Stimulated activated naive B cell treated with anti-CD40 and anti-IgM and Interleukin-4, amounts not matched to agents 10 μg/mL and 1 μg/mL and 100 μg/mL, for 72 hours (primary cell): ENCODE results near the gene PDIA5.
A peak's percentile ranks its signal among the peaks of the same experiment; 100 is the strongest.

Experiments used
- ATAC-seq, 2 donors: fragments of 150-1000 bp; cut with Tn5 transposase; replicated peaks; 2 replicates each; pipeline ENCODE4 v1.10.0; 2021; ENCODE audit warnings: moderate library complexity in 1 of 2
- DNase-seq: peaks from one replicate; pipeline ENCODE4 v3.0.0; 2021
- H3K27ac Mint-ChIP-seq: one replicate; pipeline ENCODE4 v1.8.0; 2022; ENCODE audit warnings: mild to moderate bottlenecking, mixed read lengths
- H3K27me3 Mint-ChIP-seq, 2 donors: one replicate each; pipeline ENCODE4 v1.8.0; 2022; ENCODE audit warnings: mixed read lengths in 2 of 2
- H3K36me3 Mint-ChIP-seq, 2 donors: one replicate each; pipeline ENCODE4 v1.8.0; 2022; ENCODE audit warnings: mixed read lengths in 2 of 2, mild to moderate bottlenecking in 1 of 2
- H3K4me1 Mint-ChIP-seq, 2 donors: one replicate each; pipeline ENCODE4 v1.8.0; 2022; ENCODE audit warnings: mixed read lengths in 2 of 2, mild to moderate bottlenecking in 1 of 2
- H3K4me3 Mint-ChIP-seq, 2 donors: one replicate each; pipeline ENCODE4 v1.8.0; 2022; ENCODE audit warnings: mild to moderate bottlenecking in 2 of 2, mixed read lengths in 2 of 2, moderate library complexity in 1 of 2
- H3K9me3 Mint-ChIP-seq, 2 donors: one replicate each; pipeline ENCODE4 v1.8.0; 2022; ENCODE audit warnings: mixed read lengths in 2 of 2, mild to moderate bottlenecking in 1 of 2

The PDIA5 gene

DNA sequence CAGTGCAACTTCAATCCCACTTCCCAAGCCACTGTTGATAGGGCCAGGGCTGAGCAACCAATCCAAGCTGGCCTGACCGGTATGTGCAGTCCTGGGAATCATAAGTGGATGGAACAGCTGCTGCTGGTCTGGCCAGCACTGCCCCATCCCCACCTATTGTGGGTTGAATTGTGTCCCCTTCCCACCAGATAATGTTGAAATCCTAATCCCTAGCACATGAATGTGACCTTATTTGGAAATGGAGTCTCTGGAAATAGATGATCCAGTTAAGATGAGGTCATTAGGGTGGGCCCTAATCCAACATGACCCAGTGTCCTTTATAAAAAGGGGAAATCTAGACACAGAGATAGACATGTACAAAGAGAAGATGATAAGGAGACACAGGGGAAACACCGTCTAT, 13.7 kb upstream of the PDIA5 start:
- DNase-seq: no peak
- Mint-ChIP-seq H3K4me1 (no peaks in the 10 kb centered on the region), H3K27me3 (no peaks in the 10 kb centered on the region), H3K36me3 (no peaks in the 10 kb centered on the region), H3K27ac (no peak overlapping the region), H3K4me3 (no peak overlapping the region), H3K9me3 (no peaks in the 10 kb centered on the region)
- no peak for ATAC-seq

DNA sequence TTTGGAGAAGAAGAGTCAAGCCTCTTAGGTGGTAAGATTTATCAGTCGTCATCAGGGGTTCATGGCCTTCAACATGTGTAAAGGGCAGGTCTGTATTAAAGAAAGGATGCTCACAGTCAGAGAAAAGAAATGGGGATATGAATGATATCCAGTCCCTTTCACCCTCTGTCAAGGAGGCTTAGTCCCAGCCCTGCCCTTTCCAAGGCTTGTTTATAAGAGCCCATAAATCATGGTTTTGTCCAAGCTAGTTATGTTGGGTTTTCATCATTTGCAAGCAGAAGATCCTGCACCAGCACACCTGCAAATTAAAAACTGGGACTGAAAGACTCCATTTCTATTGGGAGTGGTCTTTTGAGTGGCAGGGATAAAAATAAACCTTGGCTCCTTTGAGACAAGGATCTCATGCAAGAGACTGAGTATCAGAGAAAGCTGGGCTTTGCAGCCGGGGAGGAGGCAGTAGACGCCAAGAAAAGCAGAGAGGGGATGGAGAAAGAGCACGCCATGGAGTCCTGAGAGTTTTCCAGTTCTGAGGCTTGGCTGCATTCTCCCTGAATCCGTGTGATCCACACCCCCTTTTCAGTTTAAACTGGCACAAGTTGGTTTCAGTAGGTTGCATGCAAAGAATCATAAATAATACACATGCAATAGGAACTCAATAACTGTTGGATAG, 12.6 kb upstream of the PDIA5 start:
- no peaks in the 10 kb centered on the region for H3K9me3 Mint-ChIP-seq
- DNase-seq (no peak), ATAC-seq (no peak)
- H3K36me3 Mint-ChIP-seq: no peaks in the 10 kb centered on the region
- no peaks in the 10 kb centered on the region for H3K4me1 Mint-ChIP-seq
- H3K4me3 Mint-ChIP-seq: no peak overlapping the region
- H3K27ac Mint-ChIP-seq: no peak overlapping the region
- H3K27me3 Mint-ChIP-seq: no peaks in the 10 kb centered on the region

DNA sequence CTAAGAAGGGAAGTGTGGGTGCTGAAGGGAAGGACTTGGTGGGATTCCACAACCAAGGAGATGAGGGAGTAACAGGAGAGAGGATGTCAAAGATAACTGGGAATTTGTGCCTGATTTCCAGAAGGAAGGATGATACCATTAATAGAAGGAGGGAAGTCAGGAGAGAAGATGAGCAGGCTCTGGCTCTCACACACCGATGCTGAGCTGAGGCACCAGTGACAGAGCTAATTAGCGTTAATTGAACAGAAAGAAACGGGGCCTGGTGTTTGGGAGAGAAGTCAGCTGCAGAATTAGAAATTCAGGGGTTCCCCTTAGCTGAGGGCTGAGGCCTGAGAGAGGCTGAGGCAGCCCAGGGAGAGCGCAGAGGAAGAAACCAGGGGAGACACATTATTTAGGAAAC, 11.9 kb upstream of the PDIA5 start:
- H3K27me3 Mint-ChIP-seq: no peaks in the 10 kb centered on the region
- H3K27ac Mint-ChIP-seq: no peak overlapping the region
- H3K36me3 Mint-ChIP-seq: no peaks in the 10 kb centered on the region
- H3K4me3 Mint-ChIP-seq: no peak overlapping the region
- no peaks in the 10 kb centered on the region for H3K4me1 Mint-ChIP-seq
- DNase-seq (no peak), ATAC-seq (no peak)
- no peaks in the 10 kb centered on the region for H3K9me3 Mint-ChIP-seq

DNA sequence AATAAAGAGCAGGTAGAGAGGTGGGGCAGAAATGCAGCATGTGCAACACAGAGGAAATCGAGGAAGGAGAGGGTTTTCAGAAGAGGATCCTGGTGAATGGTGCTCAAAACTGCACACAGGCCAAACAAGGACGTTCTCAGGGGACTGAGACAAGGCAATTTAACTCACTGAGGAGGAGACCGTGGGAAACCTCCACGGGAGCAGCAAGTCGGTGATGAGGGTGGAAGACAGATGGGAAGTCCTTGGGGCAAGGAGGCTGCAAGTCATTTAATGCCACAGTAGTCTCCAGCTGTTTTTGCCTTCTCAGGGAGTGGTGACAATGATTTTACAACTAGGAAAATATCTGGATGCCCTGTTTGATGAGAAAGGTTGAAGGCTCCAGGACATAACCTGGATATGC, 11.5 kb upstream of the PDIA5 start:
- H3K27ac Mint-ChIP-seq: no peak overlapping the region
- H3K4me1 Mint-ChIP-seq: no peaks in the 10 kb centered on the region

DNA sequence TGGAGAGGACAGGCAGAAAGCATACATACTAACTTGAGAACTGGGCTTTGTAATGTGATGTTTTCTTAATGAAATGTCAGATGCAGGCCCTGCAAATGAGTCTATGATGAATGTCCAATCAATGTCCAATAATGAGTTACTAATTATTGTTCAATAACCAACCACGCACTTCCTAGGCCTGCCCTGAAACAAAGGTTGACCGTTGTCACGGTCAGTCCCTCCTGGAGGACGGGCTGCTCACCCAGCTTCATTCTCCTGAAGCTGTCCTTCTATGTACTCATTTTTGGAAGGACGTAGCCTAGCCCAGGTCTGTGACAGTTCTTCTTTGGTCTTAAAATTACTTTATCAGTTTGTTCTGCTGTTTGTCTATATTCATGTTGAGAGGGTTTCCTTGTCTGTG, 8.3 kb upstream of the PDIA5 start:
- H3K36me3 Mint-ChIP-seq: no peaks in the 10 kb centered on the region
- H3K4me3 Mint-ChIP-seq: no peak overlapping the region
- no peak for ATAC-seq
- no peak overlapping the region for H3K27ac Mint-ChIP-seq
- H3K9me3 Mint-ChIP-seq: no peaks in the 10 kb centered on the region
- DNase-seq: no peak
- no peaks in the 10 kb centered on the region for H3K27me3 Mint-ChIP-seq
- no peaks in the 10 kb centered on the region for H3K4me1 Mint-ChIP-seq

More for the DNA sequence above, 11.5 kb upstream of the PDIA5 start:
- H3K9me3 Mint-ChIP-seq: no peaks in the 10 kb centered on the region
- H3K27me3 Mint-ChIP-seq: no peaks in the 10 kb centered on the region
- H3K4me3 Mint-ChIP-seq: no peak overlapping the region
- DNase-seq (no peak), ATAC-seq (no peak)
- H3K36me3 Mint-ChIP-seq: no peaks in the 10 kb centered on the region

DNA sequence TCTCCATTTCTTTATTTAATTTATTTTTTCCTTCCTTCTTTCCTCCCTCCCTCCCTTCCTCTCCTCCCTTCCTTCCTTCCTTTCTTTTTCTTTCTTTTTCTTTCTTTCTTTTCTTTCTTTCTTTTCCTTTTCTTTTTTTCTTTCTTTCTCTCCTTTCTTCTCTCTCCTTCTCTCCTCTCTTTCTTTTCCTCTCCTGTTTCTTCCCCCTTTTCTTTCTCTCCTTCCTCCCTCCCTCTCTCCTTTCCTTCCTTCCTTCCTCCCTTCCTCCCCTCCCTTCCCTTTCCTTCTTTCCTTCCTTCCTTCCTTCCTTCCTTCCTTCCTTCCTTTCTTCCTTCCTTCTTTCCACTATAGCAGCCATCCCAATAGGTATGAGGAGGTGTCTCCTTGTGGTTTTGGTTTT, 6.8 kb upstream of the PDIA5 start:
- Mint-ChIP-seq H3K36me3 (no peaks in the 10 kb centered on the region), H3K4me1 (no peaks in the 10 kb centered on the region), H3K27me3 (peaks cover 0 to 7% of the 10 kb centered on the region in 2 donors), H3K4me3 (no peak overlapping the region), H3K9me3 (no peaks in the 10 kb centered on the region), H3K27ac (no peak overlapping the region)
- ATAC-seq (no peak), DNase-seq (no peak)

DNA sequence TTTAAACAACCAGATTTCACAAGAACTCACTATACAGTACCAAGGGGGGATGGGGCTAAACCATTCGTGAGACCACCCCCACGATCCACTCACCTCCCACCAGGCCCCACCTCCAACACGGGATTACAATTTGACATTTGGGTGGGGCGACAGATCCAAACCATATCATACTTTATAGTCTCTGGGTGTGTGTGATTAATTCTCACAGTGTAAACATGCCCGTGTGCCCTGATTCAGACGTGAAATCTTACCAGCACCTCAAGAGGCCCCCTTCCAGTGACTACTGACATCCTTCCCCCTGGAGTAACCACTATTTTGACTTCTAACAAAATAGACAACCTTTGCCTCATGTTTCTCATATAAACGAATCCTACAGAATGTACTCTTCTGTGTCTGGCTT, 5.0 kb upstream of the PDIA5 start:
- ATAC-seq (no peak), DNase-seq (no peak)
- H3K27ac Mint-ChIP-seq: no peak overlapping the region
- no peaks in the 10 kb centered on the region for H3K36me3 Mint-ChIP-seq
- H3K9me3 Mint-ChIP-seq: no peaks in the 10 kb centered on the region
- H3K27me3 Mint-ChIP-seq: peaks cover 4 to 7% of the 10 kb centered on the region in 2 donors
- no peak overlapping the region for H3K4me3 Mint-ChIP-seq
- peaks cover 2 to 4% of the 10 kb centered on the region in 2 donors for H3K4me1 Mint-ChIP-seq

DNA sequence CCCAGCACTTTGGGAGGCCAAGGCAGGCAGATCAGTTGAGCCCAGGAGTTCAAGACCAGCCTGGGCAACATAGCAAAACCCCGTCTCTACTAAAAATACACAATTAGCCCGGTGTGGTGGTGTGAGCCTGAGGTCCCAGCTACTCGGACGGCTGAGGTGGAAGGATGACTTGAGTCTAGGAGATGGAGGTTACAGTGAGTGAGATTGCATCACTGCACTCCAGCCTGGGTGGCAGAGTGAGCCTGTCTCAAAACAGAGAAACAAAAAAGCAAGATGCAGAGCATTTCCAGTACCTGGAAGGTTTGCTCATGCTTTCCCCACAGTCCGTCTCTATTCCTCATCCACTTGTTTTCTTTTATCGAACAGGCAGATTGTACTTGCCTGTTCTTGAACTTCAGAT, 3.8 kb upstream of the PDIA5 start:
- no peak for ATAC-seq
- peaks cover 0 to 3% of the 10 kb centered on the region in 2 donors for H3K36me3 Mint-ChIP-seq
- H3K27me3 Mint-ChIP-seq: peaks cover 7 to 8% of the 10 kb centered on the region in 2 donors
- no peak overlapping the region for H3K27ac Mint-ChIP-seq
- no peak overlapping the region for H3K4me3 Mint-ChIP-seq
- no peaks in the 10 kb centered on the region for H3K9me3 Mint-ChIP-seq
- peaks cover 5 to 11% of the 10 kb centered on the region in 2 donors for H3K4me1 Mint-ChIP-seq
- DNase-seq: no peak

DNA sequence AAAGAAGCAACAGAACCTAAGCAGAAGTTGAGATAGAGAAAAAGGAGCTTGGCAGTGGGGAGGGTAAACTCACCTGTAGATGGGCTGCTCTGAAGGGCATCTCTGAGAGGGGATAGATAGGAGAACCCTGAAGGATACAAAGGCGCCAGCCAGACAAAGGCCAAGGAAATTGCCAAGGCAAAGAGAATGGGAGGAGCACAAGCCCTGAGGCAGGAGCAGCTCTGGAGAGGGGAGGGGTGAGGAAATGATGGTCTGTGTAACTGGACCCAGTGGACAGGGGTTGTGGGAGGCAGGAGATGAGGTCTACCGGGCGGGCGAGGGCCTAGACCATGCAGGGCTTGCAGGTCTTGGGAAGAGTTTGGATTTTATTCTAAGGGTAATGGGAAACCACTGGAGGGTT, 2.3 kb upstream of the PDIA5 start:
- peaks cover 8 to 21% of the 10 kb centered on the region in 2 donors for H3K4me1 Mint-ChIP-seq
- H3K36me3 Mint-ChIP-seq: peaks cover 0 to 3% of the 10 kb centered on the region in 2 donors
- no peak for DNase-seq
- H3K4me3 Mint-ChIP-seq: no peak overlapping the region
- no peak for ATAC-seq
- no peaks in the 10 kb centered on the region for H3K9me3 Mint-ChIP-seq
- no peak overlapping the region for H3K27ac Mint-ChIP-seq
- peaks cover 7 to 8% of the 10 kb centered on the region in 2 donors for H3K27me3 Mint-ChIP-seq

DNA sequence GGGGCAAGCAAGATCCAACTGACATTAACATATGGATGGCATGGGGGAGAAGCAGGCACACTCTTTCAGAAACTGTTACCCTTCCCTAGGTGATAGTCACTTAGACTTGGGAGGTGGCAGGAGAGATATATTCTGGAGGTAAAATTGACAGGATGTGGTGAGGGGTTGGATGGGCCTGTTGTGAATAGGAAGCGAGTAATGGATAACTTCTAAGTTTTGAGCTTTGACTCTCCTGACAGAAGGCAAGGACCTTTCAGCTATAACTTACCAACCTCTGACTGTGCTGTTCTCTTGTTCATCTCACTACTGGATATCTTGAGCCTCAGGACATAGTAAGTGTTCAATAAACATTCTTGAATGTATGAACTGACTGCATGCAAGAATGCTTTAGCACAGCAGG, 1.9 kb upstream of the PDIA5 start:
- Mint-ChIP-seq H3K4me1 (peaks cover 8 to 21% of the 10 kb centered on the region in 2 donors), H3K27me3 (peaks cover 7 to 8% of the 10 kb centered on the region in 2 donors), H3K4me3 (no peak overlapping the region), H3K27ac (no peak overlapping the region), H3K36me3 (peaks cover 0 to 3% of the 10 kb centered on the region in 2 donors), H3K9me3 (no peaks in the 10 kb centered on the region)
- ATAC-seq (no peak), DNase-seq (no peak)

DNA sequence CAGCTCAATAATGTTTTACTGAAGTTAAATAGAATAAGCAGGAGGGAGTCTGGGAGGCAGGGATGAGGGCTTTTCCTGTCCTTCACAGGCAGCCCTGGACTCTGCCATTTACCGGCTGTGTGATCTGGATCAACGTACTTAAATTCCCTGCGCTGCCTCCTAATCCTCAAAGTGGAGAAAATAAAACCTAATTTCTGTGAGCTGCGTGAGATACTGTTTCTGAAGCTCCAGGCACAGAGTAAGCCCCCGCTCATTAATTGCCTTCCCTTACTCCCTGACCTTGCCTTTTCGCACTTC, 278 bp upstream of the PDIA5 start:
- Mint-ChIP-seq H3K27me3 (peaks cover 7 to 8% of the 10 kb centered on the region in 2 donors), H3K4me3 (peak overlapping the region; percentile 83 to 89), H3K36me3 (peaks cover 2 to 6% of the 10 kb centered on the region in 2 donors), H3K9me3 (no peaks in the 10 kb centered on the region), H3K4me1 (peaks cover 10 to 21% of the 10 kb centered on the region in 2 donors), H3K27ac (peak overlapping the region; percentile 10)
- no peak for ATAC-seq
- DNase-seq: no peak

DNA sequence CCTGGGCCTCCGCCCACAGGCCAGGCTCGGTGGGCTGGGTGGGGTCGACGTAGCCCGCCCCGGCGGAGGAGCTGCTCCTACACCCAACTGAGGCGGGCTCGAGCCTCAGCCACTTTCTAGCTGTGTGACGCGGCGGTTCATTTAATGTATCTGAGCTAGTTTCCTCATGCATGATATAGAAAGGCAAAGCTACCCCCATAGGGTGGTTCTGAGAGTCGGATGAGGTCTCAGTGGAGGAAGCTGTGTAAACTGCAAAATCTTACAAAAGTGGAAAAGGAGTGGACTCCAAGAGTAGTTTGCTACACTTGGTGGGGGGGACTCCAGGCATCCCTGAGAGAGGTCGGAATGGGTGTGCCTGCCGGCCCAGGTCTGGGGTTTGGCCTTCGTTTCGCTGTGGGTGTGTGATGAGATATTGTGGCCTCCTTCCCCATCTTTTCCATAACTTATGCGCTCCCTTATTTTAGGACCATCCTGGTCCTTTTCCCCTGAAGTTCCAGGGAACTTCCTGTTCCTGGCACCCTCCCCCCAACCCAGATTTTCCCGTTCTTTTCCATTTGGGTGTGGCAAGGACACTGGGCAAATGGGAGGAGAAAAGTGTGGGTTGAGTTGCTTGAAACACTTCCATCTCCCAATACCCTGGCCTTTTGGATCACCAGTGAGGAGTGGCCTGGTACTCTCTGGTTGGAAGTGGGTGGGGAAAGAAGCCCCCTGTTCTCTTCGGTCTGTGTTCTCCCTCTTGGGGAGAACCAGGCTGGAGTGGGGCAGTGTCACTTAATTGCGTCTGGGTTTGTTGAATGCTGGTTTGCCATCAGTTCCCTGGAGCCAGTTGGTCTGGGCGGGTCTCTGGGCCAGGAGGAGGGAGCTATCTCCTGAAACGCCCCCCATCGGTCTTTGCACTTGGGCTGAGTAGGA, 1.1 kb downstream of the PDIA5 start:
- DNase-seq: no peak
- H3K4me1 Mint-ChIP-seq: peaks cover 20 to 32% of the 10 kb centered on the region in 2 donors

DNA sequence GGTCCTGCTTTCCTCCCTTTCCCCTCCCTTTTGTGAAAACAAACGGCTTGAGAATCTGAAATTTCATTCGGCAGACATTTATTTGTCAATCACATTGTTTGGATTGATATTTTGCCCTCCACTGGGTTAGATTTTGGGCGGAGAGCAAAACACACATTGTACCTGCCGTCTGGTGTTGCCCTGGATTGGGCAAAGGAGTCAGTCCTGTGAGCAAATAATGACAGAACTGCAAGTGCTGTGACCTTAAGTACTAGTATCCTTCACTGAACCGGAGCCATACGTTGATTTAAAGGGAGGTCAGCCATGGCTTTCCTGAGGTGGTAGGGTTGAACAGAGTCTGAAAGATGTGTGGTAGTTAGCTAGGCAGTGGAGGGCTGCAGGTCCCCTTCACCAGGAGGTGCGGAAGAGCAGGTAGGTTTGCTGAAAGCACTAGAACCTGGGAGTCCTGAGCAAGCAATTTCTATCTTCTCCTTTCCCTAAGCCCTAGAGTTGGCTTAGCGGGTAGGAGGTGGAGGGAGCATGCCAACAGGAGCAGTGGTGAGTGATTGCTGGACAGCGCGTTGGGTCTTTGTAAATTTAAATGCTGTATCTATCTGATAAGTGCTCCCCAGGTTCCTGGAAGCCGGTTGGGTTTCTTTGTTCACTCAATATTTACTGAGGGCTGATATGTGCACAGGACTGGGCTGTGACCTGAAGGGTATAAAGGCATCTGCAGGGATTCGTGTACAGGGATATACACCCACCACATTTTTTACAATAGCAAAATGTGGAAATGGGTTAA, 2.0 kb downstream of the PDIA5 start:
- Mint-ChIP-seq H3K27ac (no peak overlapping the region), H3K9me3 (no peaks in the 10 kb centered on the region), H3K27me3 (peaks cover 7 to 8% of the 10 kb centered on the region in 2 donors), H3K4me1 (peaks cover 21 to 32% of the 10 kb centered on the region in 2 donors), H3K4me3 (peak overlapping the region; percentile 83 to 89), H3K36me3 (peaks cover 9 to 13% of the 10 kb centered on the region in 2 donors)
- ATAC-seq: no peak
- DNase-seq: no peak

More for the DNA sequence above, 1.1 kb downstream of the PDIA5 start:
- peaks cover 5 to 10% of the 10 kb centered on the region in 2 donors for H3K36me3 Mint-ChIP-seq
- peak overlapping the region; percentile 86 for H3K27ac Mint-ChIP-seq
- peak overlapping the region; percentile 83 to 89 for H3K4me3 Mint-ChIP-seq
- peaks cover 7 to 8% of the 10 kb centered on the region in 2 donors for H3K27me3 Mint-ChIP-seq
- peak; percentile 55 to 61 for ATAC-seq
- no peaks in the 10 kb centered on the region for H3K9me3 Mint-ChIP-seq

DNA sequence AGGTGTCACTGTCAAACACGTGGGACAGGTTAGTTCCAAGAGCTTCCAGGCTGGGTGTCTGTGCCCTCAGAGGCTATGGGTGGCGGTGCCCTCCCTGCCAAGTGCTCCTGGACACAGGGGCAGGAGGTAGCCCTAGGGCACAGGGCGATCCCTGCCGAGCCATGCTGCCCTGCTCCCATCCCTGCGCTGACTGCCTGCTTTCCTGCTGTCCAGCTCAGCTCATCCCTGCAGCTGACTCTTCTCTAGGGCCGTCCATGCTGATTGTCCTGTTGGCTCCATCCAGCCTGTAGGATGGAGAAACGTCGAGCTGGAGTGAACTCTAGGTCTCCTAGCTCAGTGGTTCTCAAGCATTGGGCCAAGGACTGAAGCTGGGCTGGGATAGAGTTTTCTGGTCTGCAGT, 3.7 kb downstream of the PDIA5 start:
- DNase-seq (no peak), ATAC-seq (no peak)
- Mint-ChIP-seq H3K27ac (no peak overlapping the region), H3K36me3 (peaks cover 10 to 13% of the 10 kb centered on the region in 2 donors), H3K4me3 (no peak overlapping the region), H3K27me3 (peaks cover 0 to 8% of the 10 kb centered on the region in 2 donors), H3K4me1 (peaks cover 26 to 32% of the 10 kb centered on the region in 2 donors), H3K9me3 (no peaks in the 10 kb centered on the region)
